GM18520 (cell line): ENCODE results near the gene GPR173.

ENCODE experiments used
- ATAC-seq: cut with Tn5 transposase; IDR thresholded peaks from one replicate; pipeline ENCODE4 v1.9.1; 2021; ENCODE audit not compliant: unreplicated experiment

Gene GPR173

DNA sequence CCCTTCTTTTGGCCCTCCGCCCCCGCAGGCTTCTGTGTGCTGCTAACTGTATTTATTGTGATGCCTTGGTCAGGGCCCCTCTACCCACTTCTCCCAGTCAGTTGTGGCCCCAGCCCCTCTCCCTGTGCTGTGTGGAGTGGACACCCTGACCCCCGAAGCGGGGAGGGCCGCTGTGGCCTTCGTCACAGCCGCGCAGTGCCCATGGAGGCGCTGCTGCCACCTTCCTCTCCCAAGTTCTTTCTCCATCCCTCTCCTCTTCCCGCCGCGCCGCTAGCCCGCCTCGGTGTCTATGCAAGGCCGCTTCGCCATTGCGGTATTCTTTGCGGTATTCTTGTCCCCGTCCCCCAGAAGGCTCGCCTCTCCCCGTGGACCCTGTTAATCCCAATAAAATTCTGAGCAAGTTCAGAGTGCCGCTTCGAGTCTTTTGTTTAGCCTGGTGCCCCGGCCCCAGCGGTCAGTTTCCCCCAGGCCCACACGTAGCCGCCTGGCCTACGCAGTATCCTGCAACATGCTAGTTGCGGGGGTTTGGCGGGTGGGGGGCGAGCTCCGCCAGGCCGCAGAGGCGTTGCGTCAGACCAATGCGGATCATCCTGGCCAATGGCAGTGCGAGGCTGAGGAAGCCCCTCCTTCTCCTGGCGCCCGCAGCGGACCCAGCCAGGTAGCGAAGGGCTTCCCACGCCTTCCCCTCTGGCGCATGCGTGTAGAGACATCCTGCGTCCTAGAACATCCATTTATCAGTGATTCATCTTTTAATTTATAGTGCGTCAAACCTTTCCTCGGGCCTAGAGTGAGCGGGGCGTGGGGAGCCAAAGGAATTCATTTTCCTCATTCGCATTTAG lies 39.8 kb downstream of the GPR173 start:
- ATAC-seq, result no peak

DNA sequence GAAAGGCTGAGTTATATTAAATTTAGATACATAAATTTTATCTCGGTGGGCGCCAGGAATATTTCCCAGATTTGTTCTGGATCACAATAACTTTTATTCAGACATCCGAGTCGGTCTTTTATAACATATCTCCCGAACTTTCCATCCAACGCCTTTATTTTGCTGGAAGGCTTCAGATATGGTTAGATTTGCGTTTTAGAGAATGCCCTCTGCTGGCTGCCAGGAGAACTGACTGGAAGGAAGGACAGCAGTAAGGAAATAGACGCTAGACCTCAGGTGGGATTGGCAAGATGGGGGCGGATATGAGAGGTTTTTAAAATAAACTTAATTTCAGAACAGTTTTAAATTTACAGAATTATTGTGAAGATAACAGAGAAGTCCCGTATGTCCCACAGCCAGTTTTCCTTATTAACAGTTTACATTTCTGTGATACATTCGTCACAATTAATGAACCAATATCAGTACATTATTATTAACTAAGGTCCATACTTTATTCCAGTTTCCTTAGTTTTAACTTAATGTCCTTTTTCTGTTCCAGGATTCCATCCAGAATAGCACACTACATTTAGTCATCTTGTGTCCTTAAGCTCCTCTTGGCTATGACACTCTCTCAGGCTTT lies 40.7 kb downstream of the GPR173 start:
- no peak for ATAC-seq

DNA sequence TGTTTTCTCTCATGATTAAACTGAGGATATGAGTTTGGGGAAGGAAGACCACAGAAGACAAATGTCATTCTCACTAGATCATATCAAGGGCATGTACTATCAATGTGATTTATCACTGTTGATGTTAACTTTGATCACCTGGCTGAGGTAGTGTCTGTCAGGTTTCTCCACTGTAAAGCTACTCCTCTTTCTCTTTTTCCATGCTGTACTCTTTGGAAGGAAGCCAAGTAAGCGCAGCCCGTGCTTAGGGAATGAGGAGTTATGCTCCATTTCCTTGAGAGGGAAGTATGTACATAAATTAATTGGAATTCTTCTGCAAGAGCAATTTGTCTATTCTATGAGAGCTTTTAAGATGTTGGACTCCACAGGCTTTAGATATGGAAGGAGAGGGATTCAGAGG lies 41.3 kb downstream of the GPR173 start:
- ATAC-seq, result no peak

GRCh38 chrX:53091354-53091753 lies 42.8 kb downstream of the GPR173 start:
- no peak for ATAC-seq

DNA sequence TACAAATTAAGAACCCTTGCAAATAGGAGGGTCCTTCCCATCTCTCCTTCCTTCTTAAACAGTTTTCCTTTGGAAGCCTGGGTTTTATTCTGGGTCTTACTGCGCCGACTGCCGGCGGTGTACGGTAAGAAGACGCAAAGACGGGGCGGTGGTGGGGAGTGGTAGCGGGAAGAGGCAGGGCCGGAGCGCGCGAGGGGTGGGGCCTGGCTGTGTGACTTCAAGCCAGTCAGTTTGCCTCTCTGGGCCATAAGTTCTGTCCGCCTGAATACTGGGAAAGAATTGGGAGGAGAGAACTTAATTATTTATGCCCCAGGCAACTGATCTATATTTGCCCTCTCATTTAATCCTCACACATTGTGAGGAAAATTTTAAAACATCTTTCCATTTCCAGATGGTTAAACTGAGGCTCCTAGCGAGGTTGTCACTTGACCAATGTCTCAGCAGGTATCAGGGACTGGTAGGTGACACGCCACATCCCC lies 44.6 kb downstream of the GPR173 start:
- no peak for ATAC-seq

DNA sequence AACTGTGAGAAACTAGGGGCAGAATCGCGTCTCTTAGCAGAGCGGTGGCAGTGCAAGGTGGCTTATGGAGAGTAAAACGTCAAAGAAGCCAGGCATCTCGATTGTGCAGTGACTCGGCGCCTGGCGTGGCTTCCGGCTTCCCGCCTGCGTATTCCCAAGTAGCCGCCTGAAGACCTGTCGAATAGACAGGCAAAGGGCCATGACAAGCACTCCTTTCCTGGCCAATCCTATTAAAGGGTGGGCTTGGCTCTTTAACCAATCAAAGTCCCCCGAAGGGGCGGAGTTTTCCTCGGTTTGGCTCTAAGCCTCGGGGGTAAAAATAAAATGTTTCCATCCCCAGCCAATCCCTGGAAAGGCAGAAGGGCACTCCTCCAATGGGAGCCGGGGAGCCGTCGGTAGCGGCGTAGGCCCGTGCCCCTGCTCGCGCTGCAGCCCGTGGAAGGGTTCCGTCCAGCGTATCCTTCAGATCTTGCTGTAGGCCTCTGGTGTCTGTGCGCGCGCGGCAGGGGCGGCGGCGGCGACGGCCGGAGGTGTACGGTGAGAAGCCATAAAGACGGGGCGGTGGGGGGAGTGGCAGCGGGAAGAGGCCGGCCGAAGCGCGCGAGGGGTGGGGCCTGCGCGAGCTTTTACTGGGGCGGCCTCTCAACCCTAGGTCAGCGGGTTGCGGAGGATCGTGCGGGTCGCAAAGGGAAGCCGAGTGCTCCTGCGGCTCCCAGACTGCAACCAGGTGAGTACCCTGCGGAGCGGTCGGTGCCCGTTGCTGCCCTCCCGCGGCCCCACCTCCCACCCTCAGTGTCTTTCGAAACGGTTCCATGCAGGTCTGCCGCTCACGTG lies 45.4 kb downstream of the GPR173 start, which contains the start of gene KANTR:
Gene KANTR (plus strand): TSS at position 395 of the 834 bp plus-strand sequence. CDS start 30,131 bp downstream, outside the sequence.
- peak; percentile 72 for ATAC-seq

DNA sequence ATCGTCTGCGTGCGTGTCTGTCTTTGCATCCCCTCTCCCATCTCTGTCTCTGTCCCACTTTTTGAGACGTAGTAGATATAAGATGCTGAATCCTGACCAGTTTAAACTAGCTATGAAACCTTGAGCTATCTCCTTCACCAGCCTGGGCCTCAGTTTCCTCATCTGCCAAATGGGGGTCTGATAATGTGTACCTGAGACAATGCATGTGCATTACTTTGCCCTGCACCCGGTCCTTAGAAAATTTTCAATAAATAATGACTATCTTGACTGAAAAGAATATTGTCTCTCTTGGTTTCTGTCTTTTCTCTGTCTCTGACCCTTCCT lies 46.0 kb downstream of the GPR173 start:
- ATAC-seq, result no peak

DNA sequence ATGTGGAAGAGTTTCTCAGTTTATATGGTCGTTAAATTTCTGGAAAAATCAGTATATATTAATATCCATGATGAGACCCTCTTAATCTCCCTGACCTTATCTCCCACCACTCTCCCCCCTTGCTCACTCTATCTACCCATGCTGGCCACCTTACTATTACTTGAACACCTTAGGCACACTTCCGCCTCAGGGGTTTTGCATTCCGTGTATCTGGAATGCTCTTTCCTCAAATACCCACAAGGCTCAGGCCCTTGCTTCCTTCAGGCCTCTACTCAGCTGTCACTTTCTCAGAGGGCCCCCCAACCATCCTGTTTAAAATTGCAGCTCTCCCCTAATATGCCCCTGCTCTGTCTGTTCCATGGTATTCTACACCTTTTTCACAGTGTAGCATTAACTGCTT lies 47.2 kb downstream of the GPR173 start:
- ATAC-seq, result no peak

DNA sequence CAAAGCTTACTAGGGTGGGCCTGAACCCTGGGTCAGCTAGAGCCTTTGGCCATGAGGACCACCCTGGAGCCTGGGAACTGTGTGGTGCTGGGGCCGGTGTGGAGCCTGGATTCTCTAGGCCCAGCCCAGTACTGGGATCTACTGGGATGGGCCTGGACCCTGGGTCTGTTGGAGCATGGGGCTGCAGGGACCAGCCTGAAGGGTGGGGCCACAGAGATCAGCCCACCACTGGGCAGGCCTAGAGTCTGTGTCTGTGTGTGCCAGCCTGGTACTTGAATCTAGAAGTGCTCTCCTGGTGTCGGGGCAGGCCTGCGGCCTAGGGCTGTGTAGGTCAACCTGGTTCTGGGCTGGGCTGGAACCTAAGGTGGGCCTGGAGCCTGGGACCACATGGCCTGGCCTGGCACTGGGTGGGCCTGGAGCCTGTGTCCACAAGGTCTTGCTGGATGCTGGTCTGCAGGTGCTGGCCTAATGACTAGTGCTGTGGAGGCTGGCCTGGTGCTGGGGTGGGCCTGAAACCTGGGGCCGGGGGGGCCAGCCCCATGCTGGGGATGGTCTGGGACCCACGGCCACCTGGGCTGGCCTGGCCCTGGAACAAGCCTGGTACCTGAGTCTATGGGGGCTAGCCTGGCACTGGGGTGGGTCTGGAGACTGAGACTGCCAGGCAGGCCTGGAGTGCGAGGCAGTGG lies 66.4 kb downstream of the GPR173 start:
- ATAC-seq, result no peak

GRCh38 chrX:53115550-53115874 lies 66.9 kb downstream of the GPR173 start:
- no peak for ATAC-seq

GRCh38 chrX:53116101-53116500 lies 67.5 kb downstream of the GPR173 start:
- no peak for ATAC-seq

DNA sequence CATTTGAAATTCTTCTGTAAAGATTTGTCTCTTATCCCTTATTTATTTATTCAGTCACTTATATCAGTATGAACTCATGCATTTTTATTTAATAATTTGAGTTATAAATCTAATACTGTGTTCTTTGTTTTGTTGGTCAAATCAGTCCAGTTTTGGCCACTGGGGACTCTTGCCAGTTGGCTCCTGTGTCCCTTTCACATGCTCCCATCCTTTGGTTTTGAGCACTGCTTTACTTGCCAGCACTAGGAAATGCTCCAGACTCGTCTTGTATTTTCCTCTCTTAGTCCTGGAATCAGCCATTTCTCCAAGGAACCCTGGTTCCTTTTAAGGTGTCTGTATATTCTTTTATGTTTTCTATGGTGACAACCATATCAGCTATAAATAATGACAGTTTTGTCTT lies 73.4 kb downstream of the GPR173 start:
- no peak for ATAC-seq

- no peak for ATAC-seq
Observed at GRCh38 chrX:53125506-53125905, 76.9 kb downstream of the GPR173 start.

- no peak for ATAC-seq
Observed at GRCh38 chrX:53126377-53126776, 77.8 kb downstream of the GPR173 start.

DNA sequence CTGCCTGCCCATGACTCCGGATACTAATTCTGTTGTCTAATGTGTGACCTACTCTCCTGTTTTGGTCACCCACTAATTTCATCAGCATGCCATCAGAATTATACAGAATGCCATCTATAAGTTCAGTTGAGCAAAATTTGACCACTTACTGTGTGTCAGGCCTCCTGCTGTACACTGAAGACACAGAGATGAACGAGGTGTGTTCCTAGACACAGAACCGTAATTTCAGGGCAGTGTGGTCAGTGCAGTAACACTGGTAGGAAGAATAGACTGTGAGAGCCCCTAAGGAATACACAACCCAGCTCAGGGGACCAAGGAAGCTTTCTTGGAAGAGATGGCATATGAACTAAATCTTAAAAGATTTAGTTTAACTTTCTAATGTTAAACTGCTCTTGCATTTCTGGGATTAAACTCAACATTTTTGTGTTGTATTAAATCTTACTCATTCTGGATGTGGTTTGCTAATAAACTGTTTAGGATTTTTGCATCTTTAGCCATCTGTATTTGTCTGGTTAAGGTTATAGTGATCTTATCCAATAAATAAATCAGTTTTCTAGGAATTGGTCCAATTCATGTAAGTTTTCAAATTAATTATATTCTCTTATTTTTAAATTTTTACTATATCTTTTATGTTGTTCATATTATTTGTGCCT lies 79.6 kb downstream of the GPR173 start:
- ATAC-seq, result no peak
